GM19397 (cell line): ENCODE measurements around the gene RIPK3.

ENCODE experiments used
- ATAC-seq: cut with Tn5 transposase; IDR thresholded peaks from one replicate; pipeline ENCODE4 v1.9.1; 2021; ENCODE audit warnings: mild to moderate bottlenecking, moderate library complexity; ENCODE audit not compliant: unreplicated experiment

RIPK3 gene

DNA sequence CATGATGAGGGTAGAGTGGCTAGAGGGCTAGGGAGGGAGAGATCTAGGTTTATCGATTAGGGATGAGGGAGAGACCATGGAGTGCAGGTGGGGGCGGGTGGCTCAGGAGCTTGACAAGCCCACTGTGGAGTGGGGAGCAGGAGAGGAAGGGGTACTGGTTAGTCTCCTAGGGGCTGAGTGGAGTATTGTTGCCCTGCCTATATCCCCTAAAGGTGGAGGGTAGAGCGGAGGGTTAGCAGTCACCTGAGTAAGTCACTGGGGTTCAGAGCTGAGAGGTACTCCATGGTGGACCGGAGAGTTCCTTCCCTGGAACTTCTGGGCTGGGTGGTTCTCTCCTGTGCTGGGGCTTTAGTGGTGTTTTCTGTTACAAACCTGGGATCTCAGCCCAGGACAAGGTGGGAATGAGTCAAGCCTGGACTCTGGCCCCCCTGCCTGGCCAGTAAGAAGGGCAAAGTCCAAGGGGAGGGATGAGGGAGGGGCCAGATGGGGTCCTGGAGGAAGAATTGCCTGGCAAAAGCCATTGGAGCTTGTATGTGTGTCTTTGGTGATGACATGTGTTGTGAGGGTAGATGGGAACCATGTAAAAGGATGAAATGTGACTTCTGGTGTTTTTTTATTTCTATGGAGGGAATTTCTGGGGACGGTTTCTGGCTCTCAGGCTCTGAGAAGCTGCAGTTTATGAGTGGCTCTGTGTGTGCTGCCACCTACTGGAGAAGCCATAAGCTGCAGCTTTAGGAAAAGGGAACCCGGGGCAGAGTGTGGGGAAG lies 32.0 kb downstream of the RIPK3 start, which contains the start of gene CIDEB:
Gene CIDEB, minus strand, starts transcription at position 403 of the 767 bp plus-strand sequence. Its CDS starts 119 bp downstream, at position 284.
- no peak for ATAC-seq

DNA sequence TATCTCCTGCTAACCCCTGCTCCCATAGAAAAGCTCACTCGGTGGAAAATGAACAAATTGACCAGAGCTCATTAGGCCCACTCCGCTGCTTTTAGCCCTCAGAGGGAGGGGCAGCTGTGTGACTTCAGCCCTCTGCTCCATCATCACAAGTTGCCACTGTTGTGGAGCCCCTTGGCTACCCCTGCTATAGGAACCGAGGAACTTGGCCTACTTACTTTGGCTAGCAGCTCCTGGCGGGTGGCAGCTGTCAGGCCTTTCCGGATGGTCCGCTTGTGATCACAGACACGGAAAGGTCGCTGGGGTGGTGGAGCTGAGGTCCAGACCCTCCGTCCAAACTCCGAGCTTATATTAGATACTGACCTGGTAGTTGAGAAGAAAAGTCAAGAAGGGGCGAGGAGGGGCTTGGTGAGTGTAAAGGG lies 32.6 kb downstream of the RIPK3 start:
- ATAC-seq, result no peak

DNA sequence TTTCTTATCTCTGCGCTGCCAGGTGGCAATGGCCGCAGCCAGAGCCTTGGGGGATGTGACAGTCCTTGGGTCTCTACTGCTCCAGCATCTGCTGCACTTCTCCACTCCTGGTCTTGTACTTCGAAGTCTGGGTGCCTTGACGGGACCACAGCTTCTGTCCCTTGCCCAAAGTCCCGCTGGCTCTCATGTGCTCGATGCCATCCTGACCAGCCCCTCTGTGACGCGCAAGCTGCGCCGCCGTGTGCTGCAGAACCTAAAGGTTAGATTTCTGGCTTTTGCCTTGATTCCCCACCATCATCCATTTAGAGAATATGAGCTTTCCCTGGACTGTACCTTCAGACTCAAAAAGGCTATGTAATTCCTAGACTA lies 35.8 kb downstream of the RIPK3 start:
- no peak for ATAC-seq

DNA sequence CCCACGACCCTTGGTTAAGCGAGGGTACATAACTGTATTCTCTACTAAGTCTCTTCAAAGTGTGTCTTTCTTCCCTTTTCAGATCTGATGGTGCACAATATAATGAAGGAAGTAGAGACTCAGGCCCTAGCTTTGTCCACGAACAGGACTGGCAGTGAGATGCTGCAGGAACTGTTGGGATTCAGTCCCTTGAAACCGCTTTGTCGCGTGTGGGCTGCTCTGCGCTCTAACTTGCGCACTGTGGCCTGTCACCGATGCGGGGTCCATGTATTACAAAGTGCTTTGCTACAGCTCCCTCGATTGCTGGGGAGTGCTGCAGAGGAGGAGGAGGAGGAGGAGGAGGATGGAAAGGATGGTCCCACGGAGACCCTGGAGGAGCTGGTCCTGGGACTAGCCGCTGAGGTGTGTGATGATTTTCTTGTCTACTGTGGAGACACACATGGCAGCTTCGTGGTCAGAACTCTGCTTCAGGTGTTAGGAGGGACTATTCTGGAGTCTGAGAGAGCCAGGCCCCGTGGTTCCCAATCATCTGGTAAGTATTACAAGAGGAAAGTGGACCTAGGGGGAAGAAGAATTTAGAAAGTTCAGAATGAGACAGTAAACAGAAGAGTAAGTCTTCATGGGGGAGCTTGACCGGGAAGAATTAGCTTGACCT lies 39.3 kb downstream of the RIPK3 start:
- no peak for ATAC-seq

DNA sequence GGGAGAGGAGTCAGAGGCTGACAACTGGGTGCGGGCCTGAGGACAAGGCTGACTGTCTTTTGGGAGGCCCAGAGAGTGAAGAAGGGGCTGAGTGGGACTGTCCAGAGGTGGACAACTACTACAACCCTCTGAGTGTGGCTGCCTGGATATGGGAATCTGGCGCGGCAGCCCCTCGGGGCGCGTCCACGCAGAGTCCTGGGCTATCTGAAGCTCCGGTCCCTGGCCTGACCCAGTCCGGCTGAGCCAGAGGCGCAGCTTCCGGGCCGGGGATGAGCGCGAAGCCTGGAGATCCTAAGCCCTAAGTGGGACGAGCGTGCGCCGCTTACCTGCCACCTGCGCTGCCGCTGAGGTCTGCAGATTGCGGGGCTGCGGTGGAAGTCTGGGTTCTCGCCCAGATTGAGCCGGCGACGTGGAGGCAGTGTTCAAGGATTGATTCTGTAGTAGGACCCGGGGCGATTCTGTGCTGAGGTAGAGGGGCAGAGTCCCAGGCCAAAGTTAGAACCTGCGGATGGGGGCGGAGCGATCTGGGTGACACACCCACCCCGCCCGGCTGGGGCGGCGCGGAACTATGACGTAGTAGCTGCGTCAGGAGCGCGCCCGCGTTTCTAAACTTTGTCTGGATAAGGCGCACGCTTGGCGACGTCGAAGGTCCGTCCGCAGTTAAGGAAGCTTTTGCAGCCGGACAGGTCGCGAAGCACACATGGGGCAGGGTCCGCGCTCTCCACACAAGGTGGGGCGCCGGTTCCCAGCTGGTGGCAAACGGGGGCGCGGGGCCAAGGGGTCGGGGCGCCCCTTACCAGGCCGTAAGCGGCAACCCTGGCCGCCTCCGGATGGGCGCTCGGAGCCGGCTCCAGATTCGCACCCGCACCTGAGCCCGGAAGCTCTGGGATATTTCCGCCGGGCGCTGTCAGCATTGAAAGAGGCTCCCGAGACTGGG lies 40.3 kb downstream of the RIPK3 start, which contains the start of the genes DHRS1 and NOP9:
Gene DHRS1, minus strand, starts transcription at position 526 of the 937 bp plus-strand sequence. CDS start 674 bp downstream, outside the sequence.
Gene NOP9, plus strand, starts transcription at position 596 of the 937 bp plus-strand sequence. Its CDS starts 105 bp downstream, at position 701.
- ATAC-seq, result peak; percentile 68

DNA sequence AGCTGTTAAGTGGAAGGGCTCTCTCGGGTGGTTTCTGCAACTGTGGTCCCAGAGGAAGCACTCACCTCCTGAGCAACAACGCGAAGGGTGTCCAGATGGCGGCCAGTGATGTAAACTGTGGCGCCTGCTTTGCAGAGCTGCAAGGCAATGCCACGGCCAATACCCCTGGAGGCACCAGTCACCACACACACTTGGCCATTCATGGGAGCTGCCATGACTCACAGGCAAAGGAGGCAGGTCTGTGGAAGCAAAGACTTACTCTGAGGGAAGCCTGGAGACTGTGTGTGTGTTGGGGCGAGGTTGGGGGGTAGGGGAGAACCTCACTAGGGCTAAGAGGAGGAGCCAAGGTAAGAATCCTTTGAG lies 40.9 kb downstream of the RIPK3 start:
- no peak for ATAC-seq

DNA sequence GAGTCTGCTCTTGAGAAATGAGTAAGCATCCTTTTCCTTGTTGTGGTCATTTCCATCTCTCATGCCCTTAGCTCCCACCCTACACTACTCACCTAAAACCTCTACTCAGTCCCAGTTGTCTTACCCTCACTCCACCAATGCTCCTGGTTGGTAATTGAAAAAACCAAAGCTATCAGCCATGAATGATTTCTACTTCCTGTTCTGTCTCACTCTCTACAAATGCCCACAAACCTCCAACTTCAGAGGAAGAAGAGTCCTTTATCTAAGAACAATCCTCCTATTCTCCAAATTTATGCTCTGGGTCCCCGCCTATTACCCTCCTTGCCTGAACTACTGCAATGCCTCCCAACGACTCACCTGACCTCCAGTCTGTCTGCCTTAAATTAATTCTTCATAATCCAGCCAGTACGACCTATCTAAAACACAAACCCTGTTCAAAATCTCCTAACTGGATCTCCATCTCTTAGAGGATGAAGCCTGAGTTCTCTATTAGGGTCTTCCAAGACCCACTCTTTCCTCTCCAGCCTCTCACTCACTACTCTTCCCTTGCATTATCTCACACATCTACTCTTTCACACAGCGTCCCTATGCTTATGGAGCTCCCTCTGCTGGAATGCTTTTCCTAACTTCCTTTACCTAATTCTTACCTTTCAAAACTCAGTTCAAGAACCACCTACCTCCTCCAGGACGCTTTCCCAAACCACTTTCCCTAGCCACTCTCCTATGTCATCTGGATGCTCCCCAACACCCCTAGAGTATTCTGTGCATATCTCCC lies 42.4 kb downstream of the RIPK3 start:
- peak; percentile 15 for ATAC-seq

DNA sequence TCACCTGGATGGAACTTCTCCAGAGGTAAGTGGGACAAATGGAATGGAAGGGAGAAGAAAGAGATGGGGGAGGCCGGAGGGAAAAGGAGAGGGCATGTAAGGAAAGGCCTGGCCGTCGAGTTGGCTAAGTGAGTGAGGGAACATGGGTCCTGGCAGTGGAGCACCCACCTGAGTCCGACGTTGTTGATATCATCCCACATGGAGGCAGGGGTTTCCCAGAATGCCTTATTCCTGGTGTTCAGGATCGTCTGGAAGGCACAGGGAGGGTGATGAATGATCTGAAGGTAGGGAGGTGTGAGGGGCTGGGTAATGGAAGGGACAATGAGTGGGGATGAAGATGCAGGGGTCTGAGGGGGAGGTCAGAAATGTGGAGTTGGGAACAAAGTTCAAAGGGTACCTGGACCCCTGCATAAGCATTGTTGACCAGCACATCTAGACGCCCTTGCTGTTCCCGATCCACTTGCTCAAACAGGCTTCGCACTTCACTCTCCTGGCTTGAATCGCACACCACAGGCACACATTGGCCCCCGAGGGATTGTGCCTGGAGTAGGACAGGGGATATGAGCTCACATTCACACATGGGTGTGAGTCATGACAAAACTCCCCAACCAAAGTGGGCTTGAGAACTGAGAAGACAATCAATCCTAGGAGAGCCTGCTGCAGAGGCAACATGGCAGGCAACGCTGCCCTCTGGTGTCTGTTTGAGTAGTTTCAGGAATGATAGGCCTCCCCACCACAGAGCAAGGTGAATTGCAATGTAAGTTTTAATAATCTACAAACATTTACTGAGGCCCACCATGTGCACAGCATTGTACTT lies 43.2 kb downstream of the RIPK3 start:
- peak; percentile 45 for ATAC-seq

DNA sequence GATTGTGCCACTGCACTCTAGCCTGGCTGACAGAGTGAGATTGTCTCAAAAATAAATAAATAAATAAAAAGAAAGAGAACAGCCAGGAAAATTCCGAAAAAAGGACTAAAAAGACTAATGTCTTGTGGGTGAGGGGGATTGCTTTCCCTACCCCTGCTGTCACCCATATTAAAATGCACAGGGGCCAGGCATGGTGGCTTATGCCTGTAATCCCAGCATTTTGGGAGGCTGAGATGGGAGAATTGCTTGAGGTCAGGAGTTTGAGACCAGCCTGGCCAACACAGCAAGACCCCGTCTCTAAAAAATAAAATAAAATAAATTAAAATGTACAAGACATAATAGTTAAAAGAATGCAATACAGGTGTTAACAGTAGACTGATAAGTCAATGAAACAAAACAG lies 46.3 kb downstream of the RIPK3 start:
- ATAC-seq, result no peak

DNA sequence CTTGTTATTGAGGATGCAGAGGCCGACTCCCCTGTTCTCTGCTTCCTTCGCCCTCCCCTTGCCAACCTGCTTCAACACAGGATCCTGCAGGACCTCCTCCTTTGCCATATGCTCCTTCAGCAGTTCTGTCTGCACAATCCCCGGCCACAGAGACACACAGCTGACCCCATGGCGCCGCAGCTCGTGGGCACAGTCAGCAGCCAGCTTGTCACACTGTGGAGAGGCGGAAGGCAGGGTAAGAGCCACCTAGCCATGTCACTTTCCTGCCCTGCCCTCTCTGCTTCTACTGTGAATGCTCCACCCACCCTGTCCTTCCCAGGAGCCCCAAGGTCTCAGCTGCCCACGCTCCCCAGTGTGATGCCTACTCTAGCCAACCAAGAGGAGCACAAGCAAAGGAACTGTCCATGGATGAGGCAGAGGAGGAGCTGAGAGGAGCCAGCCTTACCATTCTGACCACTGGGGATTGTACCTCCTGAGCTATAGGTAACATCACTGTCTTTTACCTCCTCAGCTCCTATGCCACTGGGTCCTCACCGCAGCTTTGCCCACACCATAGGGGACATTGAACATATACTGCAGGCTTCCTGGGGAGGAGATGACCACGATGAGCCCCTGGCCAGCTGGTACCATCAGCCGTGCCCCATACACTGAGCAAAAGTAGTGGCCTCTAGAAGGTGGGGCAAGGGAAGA lies 47.5 kb downstream of the RIPK3 start:
- no peak for ATAC-seq

DNA sequence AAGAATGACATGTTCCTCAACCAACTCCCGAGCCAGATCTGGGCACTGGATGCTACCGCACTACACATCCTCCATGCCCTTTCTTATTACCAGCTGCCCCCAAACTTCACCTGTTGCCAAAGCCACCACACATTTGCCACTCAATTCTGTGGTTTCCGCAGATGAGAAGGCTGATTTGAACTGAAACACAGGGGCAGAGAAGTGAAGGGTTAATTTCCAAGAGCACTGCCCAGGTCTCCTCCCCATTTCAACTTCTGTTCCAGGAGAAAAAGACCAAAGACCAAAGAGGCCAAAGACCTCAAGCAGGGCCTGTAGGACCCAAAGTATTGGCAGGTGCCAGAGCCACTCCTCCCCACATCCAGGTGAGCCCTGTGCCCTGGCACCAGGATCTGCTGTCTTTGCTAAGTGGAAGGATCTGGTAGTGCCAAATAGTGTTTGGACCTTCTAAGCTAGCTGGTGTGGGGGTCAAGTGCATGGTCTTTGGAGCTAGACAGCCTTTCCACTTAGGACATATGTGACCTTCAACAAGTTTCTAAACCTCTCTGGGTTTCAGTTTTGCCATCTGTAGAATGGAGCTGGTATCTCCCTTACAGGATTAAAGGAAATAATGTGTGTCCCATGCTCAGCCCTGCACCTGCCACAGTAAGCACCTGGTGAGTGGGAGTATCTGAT lies 48.2 kb downstream of the RIPK3 start:
- ATAC-seq, result no peak

DNA sequence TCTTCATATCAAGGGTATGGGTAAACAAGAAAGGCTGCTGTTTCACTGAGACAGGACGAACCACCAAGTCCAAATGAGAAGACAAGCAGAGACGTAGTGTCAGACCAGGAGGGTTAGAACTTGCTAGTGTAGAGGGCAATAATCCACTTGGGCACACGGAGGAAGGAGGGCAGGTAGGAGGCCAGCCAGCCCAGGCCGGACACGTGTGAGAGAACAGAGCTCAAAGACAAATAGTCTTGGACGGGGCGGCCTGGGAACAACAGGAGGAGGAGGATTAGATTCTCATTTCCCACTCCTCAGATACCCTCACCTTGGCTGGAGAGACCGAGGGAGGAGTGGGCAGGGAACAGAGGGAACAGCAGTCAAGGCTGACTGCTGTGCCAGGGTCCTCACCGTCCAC lies 49.0 kb downstream of the RIPK3 start:
- ATAC-seq, result no peak

DNA sequence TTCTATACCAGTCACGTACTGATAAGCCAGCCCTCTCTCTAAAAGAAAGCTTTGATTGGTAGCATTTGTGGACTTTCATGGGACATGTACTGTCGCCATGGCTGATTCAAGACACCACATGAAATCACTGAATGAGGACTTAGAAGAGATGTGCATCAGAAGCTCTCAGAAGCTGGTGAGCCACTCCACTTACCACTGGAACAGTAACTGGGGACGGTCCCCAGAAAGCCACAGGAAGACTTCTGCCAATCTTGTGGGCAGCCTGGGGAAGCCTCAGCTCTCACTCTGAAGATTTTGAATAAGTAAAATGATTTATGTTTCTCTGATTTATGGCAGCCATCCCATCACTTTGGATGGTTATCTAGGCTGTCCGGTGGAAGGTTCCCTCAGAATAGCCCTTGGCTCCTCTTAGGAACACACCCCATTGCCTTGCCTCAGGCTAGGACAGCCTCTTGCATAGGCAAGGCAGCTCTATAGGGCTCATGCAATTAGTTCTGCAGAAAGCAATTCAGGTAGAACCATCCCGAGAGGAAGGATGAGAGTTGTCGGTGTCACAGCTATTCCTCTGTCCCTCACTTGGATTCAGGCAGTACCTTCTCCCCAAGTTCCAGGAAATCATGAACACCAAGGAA lies 50.0 kb downstream of the RIPK3 start:
- no peak for ATAC-seq

DNA sequence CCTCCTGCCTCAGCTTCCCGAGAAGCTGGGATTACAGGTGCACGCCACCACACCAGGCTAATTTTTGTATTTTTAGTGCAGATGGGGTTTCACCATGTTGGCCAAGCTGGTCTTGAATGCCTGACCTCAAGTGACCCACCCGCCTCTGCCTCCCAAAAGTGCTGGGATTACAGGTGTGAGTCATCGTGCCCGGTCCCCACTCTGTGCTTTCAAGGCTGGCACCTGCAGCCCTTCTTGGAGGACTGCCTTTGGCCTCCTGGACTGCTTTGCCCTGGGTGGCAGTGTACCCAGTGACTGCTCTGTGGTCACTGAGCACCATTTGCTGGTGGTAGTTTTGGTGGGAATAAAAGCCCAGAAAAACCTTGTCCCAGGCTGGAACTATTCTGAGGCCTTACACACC lies 52.8 kb downstream of the RIPK3 start:
- ATAC-seq, result no peak
